Bronchial epithelial cell (primary cell): Measurements from ENCODE around the gene UBE2U. TPM values are rescaled to one million over a fixed set of nuclear protein-coding genes. Genes with fewer than 3 reads are reported as not detected.
A peak's percentile ranks its signal among the peaks of the same experiment; 100 is the strongest.

Experiments
- DNase-seq: peaks from one replicate; pipeline ENCODE4 v3.0.0-alpha.2; 2010; ENCODE audit warnings: low read depth
- FAIRE-seq: peaks from 2 replicates; lab custom pipeline; 2011; peaks lifted over from hg19 to GRCh38; lab: Jason Lieb, UNC
- H3K27me3 ChIP-seq: 2 replicates; pipeline ENCODE4 v1.5.1; 2011; ENCODE audit warnings: low read length; ENCODE audit not compliant: control insufficient read depth, insufficient read depth
- H3K36me3 ChIP-seq: 2 replicates; pipeline ENCODE4 v1.5.1; 2011; ENCODE audit warnings: low read length; ENCODE audit not compliant: control insufficient read depth, insufficient read depth
- H3K4me3 ChIP-seq: 2 replicates; pipeline ENCODE4 v1.5.1; 2011; ENCODE audit warnings: mild to moderate bottlenecking, low read depth, low read length, control low read depth
- CTCF ChIP-seq: IDR thresholded peaks from 2 replicates; pipeline ENCODE4 v1.5.1; 2011; ENCODE audit warnings: mild to moderate bottlenecking, moderate library complexity, low read length, control low read depth, inconsistent platforms; ENCODE audit not compliant: insufficient read depth, severe bottlenecking
- total RNA-seq: library from RNA; depleted of rRNA; stranded (reverse); fragments of >200 nt; gene quantifications from 2 replicates; pipeline ENCODE4 v1.2.1, GENCODE V29; 2014

UBE2U gene
- total RNA-seq, 1 donor from 2014 or later, result not detected

GRCh38 chr1:64192290-64192689 is 11.1 kb upstream of the UBE2U start:
- no peak for TF ChIP-seq CTCF
- no peak overlapping the region for H3K4me3 ChIP-seq
- H3K36me3 ChIP-seq, result no peaks in the 10 kb centered on the region
- FAIRE-seq, result peak; percentile 50
- DNase-seq, result no peak
- H3K27me3 ChIP-seq, result no peaks in the 10 kb centered on the region

- no peak for TF ChIP-seq CTCF
- no peak for FAIRE-seq
- no peak for DNase-seq
- H3K4me3 ChIP-seq, result no peak overlapping the region
- no peaks in the 10 kb centered on the region for H3K27me3 ChIP-seq
- no peaks in the 10 kb centered on the region for H3K36me3 ChIP-seq
Measured at GRCh38 chr1:64194168-64195080, 9.0 kb upstream of the UBE2U start.

- no peaks in the 10 kb centered on the region for H3K27me3 ChIP-seq
- no peaks in the 10 kb centered on the region for H3K36me3 ChIP-seq
- no peak for DNase-seq
- no peak for FAIRE-seq
- no peak overlapping the region for H3K4me3 ChIP-seq
- no peak for TF ChIP-seq CTCF
Measured at GRCh38 chr1:64195081-64195395, 8.4 kb upstream of the UBE2U start.

GRCh38 chr1:64196074-64196870 is 7.2 kb upstream of the UBE2U start:
- Histone ChIP-seq H3K36me3 (no peaks in the 10 kb centered on the region), H3K27me3 (no peaks in the 10 kb centered on the region), H3K4me3 (no peak overlapping the region)
- FAIRE-seq (no peak), DNase-seq (no peak)
- no peak for TF ChIP-seq CTCF

- TF ChIP-seq CTCF, result no peak
- FAIRE-seq (no peak), DNase-seq (no peak)
- Histone ChIP-seq H3K36me3 (no peaks in the 10 kb centered on the region), H3K4me3 (no peak overlapping the region), H3K27me3 (no peaks in the 10 kb centered on the region)
Measured at GRCh38 chr1:64197076-64197475, 6.3 kb upstream of the UBE2U start.
